ENCODE measurements around the gene GLG1.

GLG1 gene

DNA sequence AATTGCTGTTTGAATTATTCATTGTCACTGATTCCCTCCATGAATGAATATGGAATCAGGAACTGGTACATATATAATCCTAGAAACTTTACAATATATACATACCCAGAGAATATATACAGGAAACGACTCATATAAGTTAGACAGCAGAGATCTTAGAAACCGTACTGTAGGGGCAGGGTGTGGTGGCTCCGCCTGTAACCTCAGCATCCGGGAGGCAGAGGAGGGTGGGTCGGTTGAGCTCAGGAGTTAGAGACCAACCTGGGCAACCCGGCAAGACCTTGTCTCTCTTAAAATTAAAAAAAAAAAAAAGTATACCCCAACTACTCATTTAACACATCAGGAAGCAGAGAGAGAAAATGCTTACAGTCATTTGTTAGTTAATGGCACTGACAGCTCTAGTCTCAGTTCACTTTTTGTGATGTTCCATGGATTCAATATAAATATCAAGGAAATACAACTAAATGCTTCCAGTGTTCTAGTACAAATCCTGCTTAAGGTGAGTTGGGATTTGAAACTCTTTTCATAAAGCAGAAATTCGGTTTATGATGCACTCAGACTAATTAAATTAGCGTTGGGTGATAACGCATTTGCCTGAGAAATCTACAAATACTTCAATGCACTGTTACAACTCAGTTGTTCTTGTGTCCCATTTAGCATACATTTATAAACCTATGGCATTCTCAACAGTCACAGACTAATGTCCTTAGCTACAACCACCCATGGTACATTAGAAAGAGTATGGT lies 5.6 kb downstream of the GLG1 start:
- TF ChIP-seq GATA3 (IDR thresholded peaks at IDR 0.05; ENCODE audit: low read depth, low read length) (no peak), GATA2 (IDR thresholded peaks at IDR 0.05; ENCODE audit: low read depth, low read length) (no peak)

DNA sequence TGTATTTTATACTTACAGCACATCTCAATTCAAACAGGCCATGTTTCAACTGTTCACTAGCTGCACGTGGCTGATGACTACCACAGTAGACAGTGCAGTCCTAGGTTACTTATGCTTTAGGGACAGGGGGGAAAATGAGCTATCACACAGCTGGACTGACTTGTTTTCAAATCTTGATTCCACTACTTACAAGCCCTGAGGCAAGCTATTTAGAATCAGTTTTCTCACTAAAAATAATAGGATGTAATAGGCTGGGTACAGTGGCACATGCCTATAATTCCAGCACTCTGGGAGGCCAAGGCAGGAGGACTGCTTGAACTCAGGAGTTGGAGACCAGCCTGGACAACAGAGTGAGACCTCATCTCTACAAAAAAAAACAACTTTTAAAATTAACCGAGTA lies 10.3 kb downstream of the GLG1 start:
- TF ChIP-seq GATA2 (IDR thresholded peaks at IDR 0.05; ENCODE audit: low read depth, low read length) (no peak), GATA3 (IDR thresholded peaks at IDR 0.05; ENCODE audit: low read depth, low read length) (no peak)

DNA sequence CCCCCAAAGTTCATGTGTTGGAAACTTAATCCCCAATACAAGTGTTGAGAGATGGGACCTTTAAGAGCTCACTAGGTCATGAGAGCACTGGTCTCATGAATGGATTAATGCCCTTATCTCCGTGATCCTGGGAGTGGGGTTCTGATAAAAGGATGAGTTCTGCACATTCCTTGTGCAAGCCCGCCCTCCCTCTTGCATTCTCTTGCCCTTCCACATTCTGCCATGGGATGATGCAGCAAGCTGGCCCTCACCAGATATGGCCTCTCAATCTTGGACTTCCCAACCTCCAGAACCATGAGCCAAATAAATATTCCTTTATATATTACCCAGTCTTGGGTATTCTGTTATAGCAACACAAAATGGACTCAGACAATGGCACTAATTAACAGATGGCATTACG lies 14.1 kb downstream of the GLG1 start:
- TF ChIP-seq GATA2 (IDR thresholded peaks at IDR 0.05; ENCODE audit: low read depth, low read length) (no peak), GATA3 (IDR thresholded peaks at IDR 0.05; ENCODE audit: low read depth, low read length) (no peak)

DNA sequence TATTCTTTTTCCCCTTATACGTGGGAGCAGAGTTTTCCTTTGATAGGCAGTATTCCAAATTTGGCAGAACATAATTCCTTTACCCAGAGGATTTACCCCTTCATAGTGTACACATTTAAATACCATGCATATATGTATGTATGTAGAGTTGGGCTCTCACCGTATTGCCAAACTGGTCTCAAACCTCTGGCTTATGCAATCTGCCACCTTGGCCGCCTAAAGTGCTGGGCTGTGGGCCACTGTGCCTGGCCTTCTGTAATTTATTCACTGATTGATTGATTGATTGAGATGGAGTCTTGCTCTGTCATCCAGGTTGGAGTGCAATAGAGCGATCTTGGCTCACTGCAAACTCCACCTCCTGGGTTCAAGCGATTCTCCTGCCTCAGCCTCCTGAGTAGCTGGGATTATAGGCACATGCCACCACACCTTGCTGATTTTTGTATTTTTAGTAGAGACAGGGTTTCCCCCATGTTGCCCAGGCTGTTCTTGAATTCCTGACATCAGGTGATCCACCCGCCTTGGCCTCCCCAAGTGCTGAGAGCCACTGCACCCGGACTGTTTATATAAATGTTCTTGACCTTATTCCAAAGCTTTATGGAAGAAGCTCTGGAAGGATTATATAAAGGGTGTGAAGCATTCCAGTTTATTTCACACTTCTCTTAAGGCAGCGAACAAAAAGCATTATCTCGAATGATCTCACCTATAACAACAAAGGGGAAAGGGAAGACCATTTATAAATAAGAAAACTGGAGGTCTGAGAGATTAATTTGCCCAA lies 14.9 kb downstream of the GLG1 start:
- no peak for TF ChIP-seq GATA2 (IDR thresholded peaks at IDR 0.05; ENCODE audit: low read depth, low read length)
- TF ChIP-seq GATA3 (IDR thresholded peaks at IDR 0.05; ENCODE audit: low read depth, low read length) = no peak

DNA sequence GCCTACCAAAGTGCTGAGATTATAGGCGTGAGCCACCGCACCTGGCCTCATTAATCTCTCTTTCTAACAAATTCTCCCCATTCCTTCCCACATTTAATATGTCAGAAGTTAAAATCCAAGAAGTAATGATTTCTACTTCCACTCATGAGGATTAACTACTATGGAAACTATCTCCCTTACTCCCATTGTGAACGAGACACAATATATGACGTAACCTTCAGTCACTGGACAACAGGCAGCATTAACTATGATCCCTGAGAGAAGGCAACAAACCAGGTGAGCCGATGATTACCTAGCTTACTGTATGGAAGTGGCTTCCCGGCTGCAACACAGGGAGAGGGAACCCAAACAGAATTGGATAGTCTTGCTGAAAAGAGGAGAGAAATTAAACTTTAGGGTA lies 20.0 kb downstream of the GLG1 start:
- no peak for TF ChIP-seq GATA3 (IDR thresholded peaks at IDR 0.05; ENCODE audit: low read depth, low read length)
- TF ChIP-seq GATA2 (IDR thresholded peaks at IDR 0.05; ENCODE audit: low read depth, low read length) = no peak

DNA sequence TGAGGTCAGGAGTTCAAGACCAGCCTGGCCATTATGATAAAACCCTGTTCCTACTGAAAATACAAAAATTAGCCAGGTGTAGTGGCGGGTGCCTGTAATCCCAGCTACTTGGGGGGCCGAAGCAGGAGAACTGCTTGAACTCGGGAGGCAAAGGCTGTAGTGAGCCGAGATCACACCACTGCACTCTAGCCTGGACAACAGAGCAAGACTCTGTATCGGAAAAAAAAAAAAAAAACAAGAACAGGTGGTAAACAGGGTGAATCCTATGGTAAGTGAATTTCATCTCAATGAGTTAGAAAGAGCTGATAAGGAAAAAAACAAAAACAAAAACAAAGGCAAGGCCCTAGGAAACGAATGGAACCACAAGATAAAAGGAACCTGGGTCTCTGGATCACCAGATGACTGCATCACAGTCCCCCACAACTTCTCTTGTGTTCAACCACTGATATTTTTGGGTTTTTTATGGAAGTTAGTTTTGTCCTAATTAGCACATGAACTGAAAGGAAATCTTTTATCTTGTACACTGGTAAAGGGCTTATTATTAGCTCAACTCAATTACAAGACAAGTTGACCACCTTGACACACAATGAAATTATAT lies 21.0 kb downstream of the GLG1 start:
- no peak for TF ChIP-seq GATA2 (IDR thresholded peaks at IDR 0.05; ENCODE audit: low read depth, low read length)
- no peak for TF ChIP-seq GATA3 (IDR thresholded peaks at IDR 0.05; ENCODE audit: low read depth, low read length)

DNA sequence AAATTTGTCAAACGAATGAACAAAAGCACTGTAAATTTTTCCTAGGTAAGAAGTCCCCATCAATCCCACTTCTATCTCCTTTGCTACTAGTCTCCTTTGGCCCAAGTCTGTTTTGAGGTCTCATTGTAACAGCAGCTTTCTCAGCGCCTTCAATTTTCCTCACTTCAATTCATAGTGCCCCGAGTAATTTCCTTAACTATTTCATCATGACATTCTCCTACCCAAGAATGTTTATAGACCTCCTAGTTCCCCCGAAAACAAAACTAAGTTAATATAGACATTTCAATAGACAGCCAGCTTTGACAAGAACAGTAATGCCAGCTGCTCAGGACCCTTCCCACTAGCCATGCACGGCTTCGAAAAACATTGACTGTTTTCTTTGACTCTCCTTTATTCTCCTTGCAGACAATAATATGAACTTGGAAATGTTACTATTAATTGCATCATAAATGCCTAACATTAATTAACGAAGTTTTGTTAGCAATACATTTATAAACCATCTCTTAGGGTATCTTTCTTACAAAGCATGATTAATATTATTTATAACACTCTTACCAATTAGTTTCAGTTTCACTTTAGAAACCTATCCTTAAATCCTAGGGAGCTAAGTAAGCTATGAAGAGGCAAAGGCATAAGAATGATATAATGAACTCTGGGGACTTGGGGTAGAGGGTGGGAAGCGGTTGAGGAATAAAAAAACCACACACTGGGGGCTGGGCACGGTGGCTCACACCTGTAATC lies 22.8 kb downstream of the GLG1 start:
- no peak for TF ChIP-seq GATA2 (IDR thresholded peaks at IDR 0.05; ENCODE audit: low read depth, low read length)
- no peak for TF ChIP-seq GATA3 (IDR thresholded peaks at IDR 0.05; ENCODE audit: low read depth, low read length)

DNA sequence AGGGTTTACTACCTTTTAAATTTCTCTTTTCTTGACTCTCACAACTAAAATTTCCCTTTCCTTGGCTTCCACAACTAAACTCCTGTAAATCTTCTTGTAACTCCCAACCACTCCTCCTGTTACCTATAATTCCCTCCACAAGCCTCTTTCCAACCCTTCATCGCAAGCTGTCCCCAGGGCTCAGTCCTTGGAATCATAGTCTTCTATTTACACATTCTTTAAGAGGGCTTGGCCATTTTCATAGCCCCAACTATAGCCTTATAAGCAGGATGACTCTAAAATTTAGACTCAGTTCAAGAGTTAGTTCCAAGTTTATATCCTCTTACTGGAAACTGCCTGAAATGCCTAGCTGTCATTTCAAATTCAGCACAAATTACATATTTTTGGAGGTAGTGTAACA lies 23.9 kb downstream of the GLG1 start:
- no peak for TF ChIP-seq GATA3 (IDR thresholded peaks at IDR 0.05; ENCODE audit: low read depth, low read length)
- TF ChIP-seq GATA2 (IDR thresholded peaks at IDR 0.05; ENCODE audit: low read depth, low read length) = no peak

DNA sequence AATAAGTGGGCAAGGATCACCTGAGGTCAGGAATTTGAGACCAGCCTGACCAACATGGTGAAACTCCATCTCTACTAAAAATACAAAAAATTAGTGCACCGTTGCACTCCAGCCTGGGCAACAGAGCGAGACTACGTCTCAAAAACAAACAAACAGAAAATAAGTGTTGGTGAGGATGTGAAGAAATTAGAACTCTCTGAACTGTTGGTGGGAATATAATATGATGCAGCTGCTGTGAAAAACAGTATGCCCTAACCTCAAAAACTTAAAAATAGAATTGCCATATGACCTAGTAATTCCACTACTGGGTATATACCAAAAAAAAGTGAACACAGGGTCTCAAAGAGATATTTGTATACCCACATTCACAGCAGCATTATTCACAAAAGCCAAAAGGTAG lies 26.1 kb downstream of the GLG1 start:
- TF ChIP-seq GATA2 (IDR thresholded peaks at IDR 0.05; ENCODE audit: low read depth, low read length) (no peak), GATA3 (IDR thresholded peaks at IDR 0.05; ENCODE audit: low read depth, low read length) (no peak)

DNA sequence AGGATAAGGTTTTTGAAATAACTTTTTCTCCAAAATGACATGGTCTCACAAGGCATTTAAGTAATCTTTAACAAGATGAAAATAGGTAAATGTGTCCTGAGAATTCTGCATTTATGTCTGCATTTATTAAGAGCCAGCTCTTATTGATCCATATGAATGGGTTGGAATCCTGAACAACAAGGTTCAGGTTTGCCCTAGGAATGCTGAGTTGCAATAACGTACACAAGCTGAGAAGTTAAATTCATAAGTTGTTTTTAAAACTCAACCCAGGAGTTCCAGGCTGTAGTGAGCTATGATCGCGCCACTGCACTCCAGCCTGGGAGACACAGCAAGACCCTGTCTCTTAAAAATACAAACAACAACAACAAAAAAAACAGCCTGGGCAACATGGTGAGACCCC lies 28.1 kb downstream of the GLG1 start:
- no peak for TF ChIP-seq GATA2 (IDR thresholded peaks at IDR 0.05; ENCODE audit: low read depth, low read length)
- TF ChIP-seq GATA3 (IDR thresholded peaks at IDR 0.05; ENCODE audit: low read depth, low read length) = no peak

DNA sequence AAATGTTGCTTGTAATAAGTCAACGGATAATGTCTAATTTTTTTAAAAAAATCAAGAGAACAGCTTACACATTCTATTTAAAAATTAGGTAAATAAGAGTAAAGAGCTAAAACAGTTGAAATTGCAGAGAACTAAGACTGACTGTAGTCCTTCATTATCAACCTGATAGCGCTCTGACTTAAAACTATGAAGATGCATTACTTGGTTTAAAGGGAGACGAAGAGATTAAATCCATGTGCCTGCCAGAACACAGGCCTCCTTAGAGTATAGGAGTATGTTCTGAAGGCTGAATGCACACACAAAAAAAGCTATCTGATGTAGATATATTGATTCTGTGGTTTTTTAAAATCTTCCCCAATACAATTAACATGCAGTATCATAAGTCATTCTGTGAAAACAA lies 28.5 kb downstream of the GLG1 start:
- TF ChIP-seq GATA3 (IDR thresholded peaks at IDR 0.05; ENCODE audit: low read depth, low read length) (no peak), GATA2 (IDR thresholded peaks at IDR 0.05; ENCODE audit: low read depth, low read length) (no peak)

DNA sequence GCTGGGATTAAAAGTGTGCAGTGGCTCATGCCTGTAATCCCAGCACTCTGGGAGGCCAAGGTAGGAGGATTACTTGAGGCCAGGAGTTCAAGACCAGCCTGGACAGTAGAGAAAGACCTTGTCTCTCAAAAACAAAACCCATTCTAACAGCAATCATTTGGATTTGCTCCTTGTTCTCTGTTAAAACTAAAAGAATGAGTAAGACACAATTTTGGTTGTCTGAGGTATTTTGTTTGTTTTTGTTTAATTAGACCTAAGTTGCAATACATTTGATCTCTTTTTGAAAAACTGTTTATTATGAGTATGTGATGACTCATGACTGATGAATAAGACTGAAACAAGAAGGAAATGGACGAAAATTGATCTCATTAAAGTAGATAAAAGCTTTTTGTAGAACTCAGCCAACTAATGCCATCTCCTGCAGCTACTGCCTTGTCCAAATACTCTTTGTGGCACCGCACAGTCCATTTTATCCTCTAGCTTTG lies 29.0 kb downstream of the GLG1 start:
- TF ChIP-seq GATA3 (IDR thresholded peaks at IDR 0.05; ENCODE audit: low read depth, low read length) (no peak), GATA2 (IDR thresholded peaks at IDR 0.05; ENCODE audit: low read depth, low read length) (no peak)

DNA sequence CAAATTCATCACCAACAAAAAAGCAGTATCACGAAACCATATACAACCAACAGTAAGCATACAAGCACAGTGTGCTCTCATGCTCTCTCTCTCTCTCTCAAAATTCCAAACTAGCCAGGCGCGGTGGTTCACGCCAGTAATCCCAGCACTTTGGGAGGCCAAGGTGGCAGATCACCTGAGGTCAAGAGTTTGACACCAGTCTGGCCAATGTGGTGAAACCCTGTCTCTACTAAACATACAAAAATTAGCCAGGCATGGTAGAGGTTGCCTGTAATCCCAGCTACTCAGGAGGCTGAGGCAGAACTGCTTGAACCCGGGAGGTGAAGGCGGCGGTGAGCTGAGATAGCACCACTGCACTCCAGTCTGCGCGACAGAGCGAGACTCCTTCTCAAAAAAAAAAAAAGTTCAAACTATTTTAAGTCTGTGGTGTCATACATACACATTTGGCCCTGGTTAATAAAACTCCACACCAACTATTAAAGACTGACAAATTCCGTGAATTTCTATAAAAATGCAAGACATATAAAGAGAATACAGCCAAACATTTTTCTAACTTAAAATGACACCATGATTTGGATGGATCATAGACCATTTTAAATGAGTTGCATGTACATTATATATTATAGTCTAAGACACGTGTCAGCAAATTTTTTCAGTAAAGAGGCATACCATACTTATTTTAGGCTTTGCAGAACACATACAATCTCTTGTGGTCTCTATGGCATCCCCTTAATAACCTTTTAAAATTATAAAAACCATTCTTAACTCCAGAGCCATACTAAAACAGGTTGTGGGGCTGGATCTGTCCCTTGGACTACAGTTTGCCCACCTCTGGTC lies 30.9 kb downstream of the GLG1 start:
- TF ChIP-seq GATA3 (IDR thresholded peaks at IDR 0.05; ENCODE audit: low read depth, low read length) = no peak
- TF ChIP-seq GATA2 (IDR thresholded peaks at IDR 0.05; ENCODE audit: low read depth, low read length) = no peak
